ENCODE results near the gene TBC1D14.

TBC1D14 gene

DNA sequence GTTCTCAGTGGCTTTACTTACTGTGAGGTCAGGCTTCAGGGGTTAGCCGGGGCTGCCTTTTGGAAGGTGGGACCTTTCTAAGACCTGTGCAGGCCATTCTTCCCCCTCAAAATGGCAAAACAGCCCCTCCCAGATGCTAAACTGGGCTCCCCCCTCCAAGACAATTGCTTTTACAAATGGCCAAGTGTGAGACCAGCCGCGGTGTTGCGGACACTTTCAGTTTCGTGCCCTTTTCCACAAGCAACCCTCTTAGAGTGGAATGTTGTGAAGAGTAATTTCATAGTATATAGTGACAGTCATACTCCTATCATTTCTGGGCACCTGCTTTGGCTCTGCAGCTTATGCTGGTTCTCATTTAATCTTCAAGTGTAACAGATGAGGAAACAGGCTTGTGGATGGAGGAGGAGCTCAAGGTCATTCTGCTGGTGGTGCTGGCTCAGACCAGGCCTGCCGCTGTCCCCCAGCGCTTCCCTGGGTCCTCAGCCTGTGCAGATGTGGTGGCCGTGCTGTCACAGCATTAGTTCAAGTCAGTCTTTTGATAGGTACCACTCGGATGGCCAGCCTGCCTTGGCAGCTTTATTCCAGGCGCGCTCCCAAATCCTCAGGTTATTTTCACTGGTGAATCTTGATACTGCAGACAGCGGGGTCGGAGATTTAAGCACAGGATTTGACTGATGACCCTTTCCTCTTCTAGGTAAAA lies 78.5 kb downstream of the TBC1D14 start:
- TF ChIP-seq, protein P1, sequence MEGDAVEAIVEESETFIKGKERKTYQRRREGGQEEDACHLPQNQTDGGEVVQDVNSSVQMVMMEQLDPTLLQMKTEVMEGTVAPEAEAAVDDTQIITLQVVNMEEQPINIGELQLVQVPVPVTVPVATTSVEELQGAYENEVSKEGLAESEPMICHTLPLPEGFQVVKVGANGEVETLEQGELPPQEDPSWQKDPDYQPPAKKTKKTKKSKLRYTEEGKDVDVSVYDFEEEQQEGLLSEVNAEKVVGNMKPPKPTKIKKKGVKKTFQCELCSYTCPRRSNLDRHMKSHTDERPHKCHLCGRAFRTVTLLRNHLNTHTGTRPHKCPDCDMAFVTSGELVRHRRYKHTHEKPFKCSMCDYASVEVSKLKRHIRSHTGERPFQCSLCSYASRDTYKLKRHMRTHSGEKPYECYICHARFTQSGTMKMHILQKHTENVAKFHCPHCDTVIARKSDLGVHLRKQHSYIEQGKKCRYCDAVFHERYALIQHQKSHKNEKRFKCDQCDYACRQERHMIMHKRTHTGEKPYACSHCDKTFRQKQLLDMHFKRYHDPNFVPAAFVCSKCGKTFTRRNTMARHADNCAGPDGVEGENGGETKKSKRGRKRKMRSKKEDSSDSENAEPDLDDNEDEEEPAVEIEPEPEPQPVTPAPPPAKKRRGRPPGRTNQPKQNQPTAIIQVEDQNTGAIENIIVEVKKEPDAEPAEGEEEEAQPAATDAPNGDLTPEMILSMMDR (IDR thresholded peaks at IDR 0.05) = no peak
- no peaks in the 10 kb centered on the region for H3K27me3 ChIP-seq
- peak overlapping the region; percentile 69 to 84 for H3K4me3 ChIP-seq
- peaks cover 0 to 61% (median 44%) of the 10 kb centered on the region in 4 donors for H3K4me1 ChIP-seq
- no peaks in the 10 kb centered on the region for H3K9me3 ChIP-seq
- H3K36me3 ChIP-seq = peaks cover 0 to 4% (median under 1%) of the 10 kb centered on the region in 3 donors
- intact Hi-C loops (cut with DNase I; ENCODE audit: low total_unique reads) = loop anchor here (5.0 to 10.0 kb wide), 3 partner anchors 54 to 273 kb away; partner anchors contain the start of genes BLOC1S4, KIAA0232 and TADA2B
- peak overlapping the region; percentile 96 to 98 for H3K27ac ChIP-seq
- no peak for DNase-seq

DNA sequence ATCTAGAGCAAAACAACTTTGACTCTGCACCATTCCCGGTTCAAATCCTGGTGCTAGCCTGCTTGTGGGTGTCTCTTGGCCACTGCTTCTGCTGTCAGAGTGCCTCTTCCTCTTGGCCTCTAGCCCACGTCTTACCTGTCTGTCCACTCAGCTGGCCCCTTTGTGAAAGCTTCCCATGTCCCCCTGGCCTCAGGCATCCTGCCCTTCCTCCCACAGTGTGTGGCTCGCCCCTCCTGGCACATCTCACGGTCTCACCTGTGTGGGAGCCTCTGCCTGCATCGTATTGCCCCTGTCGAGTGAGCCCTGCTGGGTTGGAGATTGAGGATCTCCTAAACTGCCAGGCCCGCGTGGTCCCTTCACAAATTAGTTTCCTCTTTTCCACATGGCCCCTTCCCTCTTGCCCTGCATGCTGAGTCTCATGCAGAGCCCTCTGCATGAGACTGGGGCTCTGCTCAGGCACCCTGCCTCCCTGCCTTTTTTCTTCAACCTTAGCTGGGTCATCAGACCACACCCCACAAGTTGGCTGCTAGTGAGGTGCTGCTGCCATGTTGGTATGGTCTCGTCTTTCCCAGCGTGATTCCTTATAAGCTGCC lies 79.8 kb downstream of the TBC1D14 start:
- Histone ChIP-seq H3K27ac (no peak overlapping the region), H3K4me1 (peaks cover 0 to 61% (median 43%) of the 10 kb centered on the region in 4 donors), H3K4me3 (no peak overlapping the region), H3K9me3 (no peaks in the 10 kb centered on the region), H3K36me3 (peaks cover 0 to 8% (median 3%) of the 10 kb centered on the region in 3 donors), H3K27me3 (no peaks in the 10 kb centered on the region)
- TF ChIP-seq, protein P1 (IDR thresholded peaks at IDR 0.05) = no peak
- intact Hi-C loops (cut with DNase I; ENCODE audit: low total_unique reads) = loop anchor here (5.0 to 10.0 kb wide), 3 partner anchors 53 to 275 kb away; partner anchors contain the start of genes BLOC1S4, KIAA0232 and TADA2B
- no peak for DNase-seq

DNA sequence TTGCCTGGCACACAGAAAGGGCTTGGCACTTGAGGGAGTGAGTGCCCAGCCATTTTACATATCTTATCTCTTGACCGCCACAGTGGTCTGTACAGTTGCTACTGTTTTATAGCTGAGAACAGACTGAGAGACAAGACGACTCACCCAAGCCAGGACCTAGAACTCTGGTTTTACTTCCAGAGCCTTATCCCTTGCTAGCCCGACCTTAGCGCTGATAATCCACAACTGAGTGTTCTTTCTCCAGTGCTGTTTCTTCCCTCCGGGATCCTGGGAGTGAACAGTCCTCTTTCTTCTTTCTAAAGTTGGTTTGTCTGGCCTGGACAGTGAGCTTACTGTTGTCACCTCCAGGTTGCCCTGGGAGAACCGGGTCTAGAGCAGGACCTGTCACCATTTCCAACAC lies 81.0 kb downstream of the TBC1D14 start:
- TF ChIP-seq, protein P1 (IDR thresholded peaks at IDR 0.05) = no peak
- Histone ChIP-seq H3K36me3 (peaks cover 8 to 12% (median 11%) of the 10 kb centered on the region in 3 donors), H3K27ac (no peak overlapping the region), H3K27me3 (no peaks in the 10 kb centered on the region), H3K9me3 (no peaks in the 10 kb centered on the region), H3K4me1 (peaks cover 0 to 50% (median 33%) of the 10 kb centered on the region in 4 donors), H3K4me3 (no peak overlapping the region)
- no peak for DNase-seq
- intact Hi-C loops (cut with DNase I; ENCODE audit: low total_unique reads) = no loop called here

DNA sequence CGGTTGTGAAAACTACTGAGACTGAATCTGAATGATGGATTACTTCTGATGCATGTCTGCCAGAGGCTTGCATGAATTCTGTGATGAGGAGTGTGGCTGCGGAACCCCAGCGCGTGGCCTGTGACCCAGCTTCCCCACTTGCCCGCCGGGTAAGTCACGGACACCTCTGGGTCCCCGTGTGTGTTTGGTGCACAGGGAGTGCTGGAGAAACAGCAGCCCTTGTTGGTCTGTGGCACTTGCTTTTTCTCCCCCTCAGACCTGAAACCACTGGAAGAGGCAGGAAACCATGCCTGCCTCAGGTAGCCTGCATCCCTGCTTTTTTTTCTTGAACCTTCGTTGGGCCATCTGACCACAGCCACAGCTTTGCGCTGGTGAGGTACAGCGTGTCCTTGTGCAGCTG lies 81.6 kb downstream of the TBC1D14 start:
- intact Hi-C loops (cut with DNase I; ENCODE audit: low total_unique reads) = no loop called here
- Histone ChIP-seq H3K4me1 (peaks cover 0 to 44% (median 27%) of the 10 kb centered on the region in 4 donors), H3K36me3 (peaks cover 8 to 17% (median 17%) of the 10 kb centered on the region in 3 donors), H3K27ac (no peak overlapping the region), H3K4me3 (no peak overlapping the region), H3K27me3 (no peaks in the 10 kb centered on the region), H3K9me3 (no peaks in the 10 kb centered on the region)
- TF ChIP-seq, protein P1 (IDR thresholded peaks at IDR 0.05) = no peak
- DNase-seq = no peak

DNA sequence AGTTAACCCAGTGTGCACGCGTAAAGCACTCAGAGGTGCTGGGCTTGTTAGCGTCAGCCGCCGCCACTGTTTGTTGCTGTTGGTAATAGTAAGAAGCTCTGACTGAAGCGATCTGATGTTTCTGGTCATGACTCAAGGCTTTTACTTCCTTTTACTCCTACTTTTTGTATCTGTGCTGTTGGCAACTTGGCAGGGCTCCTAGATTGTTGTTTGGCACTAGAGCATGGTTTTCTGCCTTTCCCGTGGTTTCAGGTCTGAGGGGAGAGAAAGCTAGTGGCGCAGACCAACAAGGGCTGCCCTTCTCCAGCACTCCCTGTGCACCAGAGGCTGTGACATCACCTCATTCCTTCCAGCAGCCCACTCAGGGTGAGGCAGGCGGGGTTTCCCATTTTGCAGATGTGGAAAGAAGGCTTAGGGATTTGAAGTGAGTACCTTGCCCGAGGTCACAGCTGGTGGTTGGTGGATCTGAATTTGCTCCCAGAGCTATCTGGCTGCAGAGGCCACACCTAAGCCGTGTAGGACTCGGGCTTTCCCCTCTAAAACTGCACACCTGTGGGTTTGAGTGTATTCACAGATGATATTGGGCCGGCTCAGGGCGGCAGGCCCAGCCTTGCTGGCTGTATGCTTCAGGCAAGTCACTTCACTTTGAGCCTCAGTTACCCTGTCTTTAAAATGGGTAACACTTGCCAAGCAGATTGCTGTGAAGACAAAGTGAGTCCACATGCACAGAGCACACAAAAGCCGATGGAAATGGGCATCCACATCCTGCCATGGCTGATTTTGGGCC lies 82.3 kb downstream of the TBC1D14 start:
- Histone ChIP-seq H3K4me3 (no peak overlapping the region), H3K4me1 (peaks cover 0 to 44% (median 27%) of the 10 kb centered on the region in 4 donors), H3K27me3 (no peaks in the 10 kb centered on the region), H3K9me3 (no peaks in the 10 kb centered on the region), H3K27ac (no peak overlapping the region), H3K36me3 (peaks cover 8 to 24% (median 24%) of the 10 kb centered on the region in 3 donors)
- TF ChIP-seq, protein P1 (IDR thresholded peaks at IDR 0.05) = no peak
- intact Hi-C loops (cut with DNase I; ENCODE audit: low total_unique reads) = no loop called here
- DNase-seq = peak in 1 of 2 donors; percentile 39
